HepG2 (cell line): ENCODE data around the gene PXMP4. TPM values are rescaled to one million over a fixed set of nuclear protein-coding genes. Genes with fewer than 3 reads are reported as not detected.

Experiments used
- FOXA3 ChIP-seq: IDR thresholded peaks from 2 replicates; pipeline ENCODE4 v1.6.1; 2016; ENCODE audit warnings: missing genetic modification reagents, missing compliant biosample characterization
- IKZF4 ChIP-seq: sonication (generic); formaldehyde crosslinking; IDR thresholded peaks from 2 replicates; pipeline ENCODE4 v1.5.1; 2020; ENCODE audit warnings: borderline replicate concordance, mild to moderate bottlenecking, low read depth, missing genetic modification reagents; ENCODE audit errors: not compliant biosample characterization
- NFE2L1 ChIP-seq: sonication (generic); formaldehyde crosslinking; IDR thresholded peaks from 2 replicates; pipeline ENCODE4 v1.4.0; 2020; ENCODE audit warnings: missing genetic modification reagents, mild to moderate bottlenecking, borderline replicate concordance
- NR2F1 ChIP-seq, 2 experiments: fragments of 450-650 bp in 1 of 2; formaldehyde crosslinking in 1 of 2; IDR thresholded peaks; 2 replicates each; pipeline versions ENCODE4 v1.5.0 to v1.6.1; 2016 to 2020; ENCODE audit warnings: mild to moderate bottlenecking in 1 of 2, missing compliant biosample characterization in 1 of 2, missing genetic modification reagents in 1 of 2, moderate library complexity in 1 of 2
- PCBP2 ChIP-seq: fragments of 200-400 bp; formaldehyde crosslinking; optimal IDR thresholded peaks from 2 replicates; pipeline ENCODE3; 2018; ENCODE audit warnings: low read length, low read depth; ENCODE audit not compliant: poor library complexity, severe bottlenecking
- PRPF4 ChIP-seq: fragments of 200-400 bp; formaldehyde crosslinking; IDR thresholded peaks from 2 replicates; pipeline ENCODE4 v1.6.1; 2016; ENCODE audit warnings: low read length, low read depth; ENCODE audit not compliant: poor library complexity, severe bottlenecking
- ZNF160 ChIP-seq: sonication (generic); formaldehyde crosslinking; IDR thresholded peaks from 2 replicates; pipeline ENCODE4 v1.8.0; 2022; ENCODE audit warnings: mild to moderate bottlenecking, inconsistent platforms, missing genetic modification reagents
- ZNF30 ChIP-seq: sonication (generic); formaldehyde crosslinking; IDR thresholded peaks from 2 replicates; pipeline ENCODE4 v1.5.0; 2020; ENCODE audit warnings: mild to moderate bottlenecking, missing genetic modification reagents
- ZNF383 ChIP-seq: sonication (generic); formaldehyde crosslinking; IDR thresholded peaks from 2 replicates; pipeline ENCODE4 v1.4.0; 2020; ENCODE audit warnings: missing genetic modification reagents, mild to moderate bottlenecking, borderline replicate concordance
- ZNF746 ChIP-seq: sonication (generic); formaldehyde crosslinking; IDR thresholded peaks from 2 replicates; pipeline ENCODE4 v1.8.0; 2022; ENCODE audit warnings: mild to moderate bottlenecking, missing genetic modification reagents
- ZNF777 ChIP-seq: sonication (generic); formaldehyde crosslinking; IDR thresholded peaks from 2 replicates; pipeline ENCODE4 v1.4.0; 2020; ENCODE audit warnings: missing genetic modification reagents
- polyA plus RNA-seq, 8 experiments: library from polyadenylated mRNA; depleted of rRNA in 3 of 8; stranded (reverse) in 7 of 8; unstranded in 1 of 8; fragments of >200 nt; fragmentation: Illumina TruSeq in 4 of 8; extraction: Trizol in 4 of 8; gene quantifications; 2 replicates each; pipeline versions ENCODE4 v1.2.1 to v1.2.3, GENCODE V29; 2011 to 2016; ENCODE audit warnings: low read depth in 4 of 8, missing spikeins in 1 of 8, mixed read lengths in 1 of 8; ENCODE audit not compliant: insufficient read depth in 1 of 8
- total RNA-seq, 5 experiments: library from RNA; depleted of rRNA; stranded (reverse); fragments of >200 nt; fragmentation: Illumina TruSeq; extraction: Trizol; gene quantifications; 2 replicates each; pipeline ENCODE4 v1.2.3, GENCODE V29; 2016; ENCODE audit warnings: low read depth in 1 of 5
- TF ChIP-seq, protein P1 (sequence below): sonication (generic); formaldehyde crosslinking; IDR thresholded peaks from 2 replicates; pipeline ENCODE4 v1.9.0; 2021; ENCODE audit warnings: missing genetic modification reagents, borderline replicate concordance
- TF ChIP-seq, protein P2 (sequence below): sonication (generic); formaldehyde crosslinking; IDR thresholded peaks from 2 replicates; pipeline ENCODE4 v1.8.1; 2023; ENCODE audit warnings: mild to moderate bottlenecking, missing genetic modification reagents
- TF ChIP-seq, protein P3 (sequence below): sonication (generic); formaldehyde crosslinking; IDR thresholded peaks from 2 replicates; pipeline ENCODE4 v1.8.0; 2022; ENCODE audit warnings: missing genetic modification reagents, mild to moderate bottlenecking, inconsistent platforms, borderline replicate concordance
- TF ChIP-seq, protein P4 (sequence below): sonication (generic); formaldehyde crosslinking; IDR thresholded peaks from 2 replicates; pipeline ENCODE4 v1.9.0; 2022; ENCODE audit warnings: low read depth, missing genetic modification reagents
- TF ChIP-seq, protein P5 (sequence below): sonication (generic); formaldehyde crosslinking; IDR thresholded peaks from 2 replicates; pipeline ENCODE4 v1.4.0; 2020; ENCODE audit warnings: missing genetic modification reagents, borderline replicate concordance

PXMP4 gene
- total and polyA plus RNA-seq, 2 of the 13 experiments (the other 11 are each of a cell fraction or from before 2014, with no cell fraction given), result not detected

DNA sequence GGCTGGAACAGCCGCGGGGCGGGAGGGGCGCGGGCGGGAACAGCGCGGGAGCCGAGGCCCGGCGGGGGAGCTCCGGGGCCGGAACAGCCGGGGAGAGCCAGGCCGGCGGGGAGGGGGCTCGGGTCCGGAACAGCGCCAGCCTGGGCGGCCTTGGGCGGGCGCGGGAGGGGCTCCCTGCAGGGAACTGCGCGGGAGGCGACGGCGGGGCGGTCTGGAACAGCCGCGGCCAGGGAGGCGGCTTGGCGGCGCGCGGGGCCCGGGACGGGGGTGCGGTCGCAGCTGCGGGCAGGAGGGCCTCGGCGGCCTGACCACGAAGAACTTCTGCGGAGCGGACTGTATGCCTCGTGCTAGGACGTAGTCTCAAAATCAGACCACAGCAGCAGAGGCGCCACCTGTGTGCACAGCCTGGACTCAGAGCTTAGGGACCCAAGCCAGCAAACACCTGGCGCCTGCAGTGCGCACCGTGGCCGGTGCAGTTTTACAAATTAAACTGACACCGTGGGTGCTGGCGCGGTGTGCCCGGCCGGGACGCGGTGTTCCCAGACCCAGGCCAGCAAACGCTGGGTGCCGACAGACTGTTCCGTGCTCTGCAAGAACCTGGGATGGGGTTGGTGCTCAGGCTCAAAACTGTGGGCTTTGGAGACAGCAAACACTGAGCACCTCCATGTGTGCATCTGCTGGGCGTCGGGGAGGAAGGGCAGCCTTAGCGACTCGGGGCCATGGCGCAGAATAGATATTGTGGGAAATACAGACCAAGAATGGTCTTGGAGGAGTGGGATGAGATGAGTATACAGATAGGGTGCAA lies 12.3 kb upstream of the PXMP4 start (continued):
- TF ChIP-seq, protein P1, sequence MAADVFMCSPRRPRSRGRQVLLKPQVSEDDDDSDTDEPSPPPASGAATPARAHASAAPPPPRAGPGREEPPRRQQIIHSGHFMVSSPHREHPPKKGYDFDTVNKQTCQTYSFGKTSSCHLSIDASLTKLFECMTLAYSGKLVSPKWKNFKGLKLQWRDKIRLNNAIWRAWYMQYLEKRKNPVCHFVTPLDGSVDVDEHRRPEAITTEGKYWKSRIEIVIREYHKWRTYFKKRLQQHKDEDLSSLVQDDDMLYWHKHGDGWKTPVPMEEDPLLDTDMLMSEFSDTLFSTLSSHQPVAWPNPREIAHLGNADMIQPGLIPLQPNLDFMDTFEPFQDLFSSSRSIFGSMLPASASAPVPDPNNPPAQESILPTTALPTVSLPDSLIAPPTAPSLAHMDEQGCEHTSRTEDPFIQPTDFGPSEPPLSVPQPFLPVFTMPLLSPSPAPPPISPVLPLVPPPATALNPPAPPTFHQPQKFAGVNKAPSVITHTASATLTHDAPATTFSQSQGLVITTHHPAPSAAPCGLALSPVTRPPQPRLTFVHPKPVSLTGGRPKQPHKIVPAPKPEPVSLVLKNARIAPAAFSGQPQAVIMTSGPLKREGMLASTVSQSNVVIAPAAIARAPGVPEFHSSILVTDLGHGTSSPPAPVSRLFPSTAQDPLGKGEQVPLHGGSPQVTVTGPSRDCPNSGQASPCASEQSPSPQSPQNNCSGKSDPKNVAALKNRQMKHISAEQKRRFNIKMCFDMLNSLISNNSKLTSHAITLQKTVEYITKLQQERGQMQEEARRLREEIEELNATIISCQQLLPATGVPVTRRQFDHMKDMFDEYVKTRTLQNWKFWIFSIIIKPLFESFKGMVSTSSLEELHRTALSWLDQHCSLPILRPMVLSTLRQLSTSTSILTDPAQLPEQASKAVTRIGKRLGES (CRISPR knock-in tag), result no peak
- TF ChIP-seq, protein P2, sequence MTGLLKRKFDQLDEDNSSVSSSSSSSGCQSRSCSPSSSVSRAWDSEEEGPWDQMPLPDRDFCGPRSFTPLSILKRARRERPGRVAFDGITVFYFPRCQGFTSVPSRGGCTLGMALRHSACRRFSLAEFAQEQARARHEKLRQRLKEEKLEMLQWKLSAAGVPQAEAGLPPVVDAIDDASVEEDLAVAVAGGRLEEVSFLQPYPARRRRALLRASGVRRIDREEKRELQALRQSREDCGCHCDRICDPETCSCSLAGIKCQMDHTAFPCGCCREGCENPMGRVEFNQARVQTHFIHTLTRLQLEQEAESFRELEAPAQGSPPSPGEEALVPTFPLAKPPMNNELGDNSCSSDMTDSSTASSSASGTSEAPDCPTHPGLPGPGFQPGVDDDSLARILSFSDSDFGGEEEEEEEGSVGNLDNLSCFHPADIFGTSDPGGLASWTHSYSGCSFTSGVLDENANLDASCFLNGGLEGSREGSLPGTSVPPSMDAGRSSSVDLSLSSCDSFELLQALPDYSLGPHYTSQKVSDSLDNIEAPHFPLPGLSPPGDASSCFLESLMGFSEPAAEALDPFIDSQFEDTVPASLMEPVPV, result peak; percentile 95
- TF ChIP-seq NR2F1 (CRISPR knock-in tag; IDR thresholded peaks at IDR 0.05) (0 out of 4 replicates have a peak, but pooled peaks of 1 of the 2 experiments have one; percentile 32), PCBP2 (no peak), ZNF777 (CRISPR knock-in tag) (peak; percentile 90), PRPF4 (no peak), NFE2L1 (no peak), ZNF160 (CRISPR knock-in tag) (peak; percentile 83), ZNF383 (no peak; the same call in 1 of the 2 replicates), ZNF30 (CRISPR knock-in tag) (peak; percentile 69; the same call in 1 of the 2 replicates), FOXA3 (CRISPR knock-in tag) (peak; percentile 34; the same call in 1 of the 2 replicates), IKZF4 (CRISPR knock-in tag) (peak; percentile 98), ZNF746 (peak; percentile 82; the same call in 1 of the 2 replicates)
- TF ChIP-seq, protein P3, sequence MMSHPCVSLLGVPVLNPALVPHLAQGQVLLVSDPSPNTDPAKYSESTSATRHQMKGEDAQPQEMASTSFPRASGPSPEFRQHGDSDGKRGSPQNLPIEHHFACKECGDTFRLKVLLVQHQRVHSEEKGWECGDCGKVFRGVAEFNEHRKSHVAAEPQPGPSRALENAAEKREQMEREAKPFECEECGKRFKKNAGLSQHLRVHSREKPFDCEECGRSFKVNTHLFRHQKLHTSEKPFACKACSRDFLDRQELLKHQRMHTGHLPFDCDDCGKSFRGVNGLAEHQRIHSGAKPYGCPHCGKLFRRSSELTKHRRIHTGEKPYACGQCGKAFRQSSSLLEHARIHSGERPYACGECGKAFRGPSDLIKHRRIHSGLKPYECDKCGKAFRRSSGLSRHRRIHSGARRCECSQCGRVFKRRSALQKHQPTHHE (CRISPR knock-in tag), result no peak; the same call in 1 of the 2 replicates
- TF ChIP-seq, protein P4, sequence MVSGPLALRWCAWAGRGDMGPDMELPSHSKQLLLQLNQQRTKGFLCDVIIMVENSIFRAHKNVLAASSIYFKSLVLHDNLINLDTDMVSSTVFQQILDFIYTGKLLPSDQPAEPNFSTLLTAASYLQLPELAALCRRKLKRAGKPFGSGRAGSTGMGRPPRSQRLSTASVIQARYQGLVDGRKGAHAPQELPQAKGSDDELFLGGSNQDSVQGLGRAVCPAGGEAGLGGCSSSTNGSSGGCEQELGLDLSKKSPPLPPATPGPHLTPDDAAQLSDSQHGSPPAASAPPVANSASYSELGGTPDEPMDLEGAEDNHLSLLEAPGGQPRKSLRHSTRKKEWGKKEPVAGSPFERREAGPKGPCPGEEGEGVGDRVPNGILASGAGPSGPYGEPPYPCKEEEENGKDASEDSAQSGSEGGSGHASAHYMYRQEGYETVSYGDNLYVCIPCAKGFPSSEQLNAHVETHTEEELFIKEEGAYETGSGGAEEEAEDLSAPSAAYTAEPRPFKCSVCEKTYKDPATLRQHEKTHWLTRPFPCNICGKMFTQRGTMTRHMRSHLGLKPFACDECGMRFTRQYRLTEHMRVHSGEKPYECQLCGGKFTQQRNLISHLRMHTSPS (CRISPR knock-in tag), result peak; percentile 60
- TF ChIP-seq, protein P5, sequence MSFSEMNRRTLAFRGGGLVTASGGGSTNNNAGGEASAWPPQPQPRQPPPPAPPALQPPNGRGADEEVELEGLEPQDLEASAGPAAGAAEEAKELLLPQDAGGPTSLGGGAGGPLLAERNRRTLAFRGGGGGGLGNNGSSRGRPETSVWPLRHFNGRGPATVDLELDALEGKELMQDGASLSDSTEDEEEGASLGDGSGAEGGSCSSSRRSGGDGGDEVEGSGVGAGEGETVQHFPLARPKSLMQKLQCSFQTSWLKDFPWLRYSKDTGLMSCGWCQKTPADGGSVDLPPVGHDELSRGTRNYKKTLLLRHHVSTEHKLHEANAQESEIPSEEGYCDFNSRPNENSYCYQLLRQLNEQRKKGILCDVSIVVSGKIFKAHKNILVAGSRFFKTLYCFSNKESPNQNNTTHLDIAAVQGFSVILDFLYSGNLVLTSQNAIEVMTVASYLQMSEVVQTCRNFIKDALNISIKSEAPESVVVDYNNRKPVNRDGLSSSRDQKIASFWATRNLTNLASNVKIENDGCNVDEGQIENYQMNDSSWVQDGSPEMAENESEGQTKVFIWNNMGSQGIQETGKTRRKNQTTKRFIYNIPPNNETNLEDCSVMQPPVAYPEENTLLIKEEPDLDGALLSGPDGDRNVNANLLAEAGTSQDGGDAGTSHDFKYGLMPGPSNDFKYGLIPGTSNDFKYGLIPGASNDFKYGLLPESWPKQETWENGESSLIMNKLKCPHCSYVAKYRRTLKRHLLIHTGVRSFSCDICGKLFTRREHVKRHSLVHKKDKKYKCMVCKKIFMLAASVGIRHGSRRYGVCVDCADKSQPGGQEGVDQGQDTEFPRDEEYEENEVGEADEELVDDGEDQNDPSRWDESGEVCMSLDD, result no peak
